Measurements from ENCODE around the gene KDM1B. TPM values are rescaled to one million over a fixed set of nuclear protein-coding genes. Genes with fewer than 3 reads are reported as not detected.

The KDM1B gene
- total RNA-seq, 4 donors from 2014 or later, result 11.0 to 14.5 (median 12.7) TPM

DNA sequence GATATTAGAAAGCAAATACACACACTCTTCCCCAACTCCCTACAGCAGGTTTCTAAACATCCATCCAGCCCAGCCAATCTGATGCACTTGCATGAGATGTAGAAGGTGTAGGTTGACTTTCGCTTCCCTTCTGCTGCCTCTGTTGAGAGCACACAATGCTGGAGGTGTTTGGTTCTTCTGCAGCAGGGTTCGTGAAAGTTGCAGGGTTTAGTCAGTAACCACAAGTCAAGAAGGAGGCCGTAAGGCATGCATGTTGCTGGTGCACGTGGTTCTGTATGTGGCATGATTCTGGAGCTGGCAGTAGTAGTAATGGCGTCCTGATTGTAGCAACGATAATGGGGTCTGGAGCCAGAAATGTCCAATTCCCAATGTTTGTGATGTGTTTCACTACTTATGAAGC is 56.1 kb downstream of the KDM1B start:
- H3K4me1 ChIP-seq, result peaks cover 0 to 15% (median 0%) of the 10 kb centered on the region in 3 donors
- ATAC-seq, result no peak
- no peaks in the 10 kb centered on the region for H3K9me3 ChIP-seq
- TF ChIP-seq POLR2A (IDR thresholded peaks at IDR 0.05) (no peak), POLR2AphosphoS5 (IDR thresholded peaks at IDR 0.05) (no peak), CTCF (IDR thresholded peaks at IDR 0.05) (no peak), EP300 (IDR thresholded peaks at IDR 0.05) (no peak)
- WGBS, 2 donors (ENCODE audit: low coverage in 1 of 2), result 88 to 92% methylated on average over 3 to 6 of the region's 6 CpGs
- H3K27ac ChIP-seq, result no peak overlapping the region
- H3K36me3 ChIP-seq, result peaks cover 0 to 42% of the 10 kb centered on the region in 2 donors
- no peak overlapping the region for H3K4me3 ChIP-seq
- no peaks in the 10 kb centered on the region for H3K27me3 ChIP-seq

GRCh38 chr6:18212231-18212630 is 57.0 kb downstream of the KDM1B start:
- 89 to 92% methylated on average over 2 to 4 of the region's 4 CpGs for WGBS, 2 donors (ENCODE audit: low coverage in 1 of 2)
- Histone ChIP-seq H3K27me3 (no peaks in the 10 kb centered on the region), H3K4me3 (no peak overlapping the region), H3K4me1 (peaks cover 0 to 15% (median 0%) of the 10 kb centered on the region in 3 donors), H3K9me3 (no peaks in the 10 kb centered on the region), H3K36me3 (peaks cover 0 to 51% of the 10 kb centered on the region in 2 donors), H3K27ac (no peak overlapping the region)
- TF ChIP-seq EP300 (IDR thresholded peaks at IDR 0.05) (no peak), POLR2A (IDR thresholded peaks at IDR 0.05) (no peak), CTCF (IDR thresholded peaks at IDR 0.05) (no peak), POLR2AphosphoS5 (IDR thresholded peaks at IDR 0.05) (no peak)
- ATAC-seq, result no peak

GRCh38 chr6:18213439-18213838 is 58.2 kb downstream of the KDM1B start:
- TF ChIP-seq POLR2A (IDR thresholded peaks at IDR 0.05) (no peak), CTCF (IDR thresholded peaks at IDR 0.05) (no peak), EP300 (IDR thresholded peaks at IDR 0.05) (no peak), POLR2AphosphoS5 (IDR thresholded peaks at IDR 0.05) (no peak)
- Histone ChIP-seq H3K36me3 (peaks cover 0 to 63% of the 10 kb centered on the region in 2 donors), H3K4me1 (peaks cover 0 to 10% (median 0%) of the 10 kb centered on the region in 3 donors), H3K4me3 (no peak overlapping the region), H3K27ac (no peak overlapping the region), H3K27me3 (no peaks in the 10 kb centered on the region), H3K9me3 (no peaks in the 10 kb centered on the region)
- WGBS, 2 donors (ENCODE audit: low coverage in 1 of 2), result 80 to 91% methylated on average over 5 to 9 of the region's 9 CpGs
- ATAC-seq, result no peak

DNA sequence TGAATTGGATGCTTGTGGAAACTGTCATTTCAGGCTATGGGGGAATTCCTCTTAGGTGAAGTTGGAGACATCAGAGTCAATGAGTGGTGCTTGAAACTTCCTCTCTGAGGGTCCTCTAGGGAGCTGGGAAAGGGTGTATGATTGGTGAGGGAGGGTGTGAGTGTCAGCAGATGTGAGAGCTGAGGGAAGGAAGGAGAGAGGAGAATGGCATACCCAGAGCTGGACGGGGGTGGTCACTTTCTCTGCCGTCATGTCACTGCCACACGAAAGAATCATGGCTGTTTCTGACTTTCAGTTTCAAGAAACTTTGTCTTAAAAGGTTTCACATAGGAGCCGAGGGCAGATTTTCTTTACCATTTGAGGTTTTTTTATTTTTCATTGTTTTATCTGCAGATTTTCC is 58.8 kb downstream of the KDM1B start:
- ATAC-seq, result no peak
- WGBS, 2 donors (ENCODE audit: low coverage in 1 of 2), result 70 to 78% methylated on average over 3 to 4 of the region's 4 CpGs
- no peaks in the 10 kb centered on the region for H3K9me3 ChIP-seq
- H3K4me3 ChIP-seq, result no peak overlapping the region
- peaks cover 0 to 10% (median 0%) of the 10 kb centered on the region in 3 donors for H3K4me1 ChIP-seq
- H3K36me3 ChIP-seq, result peaks cover 0 to 63% of the 10 kb centered on the region in 2 donors
- no peak overlapping the region for H3K27ac ChIP-seq
- no peaks in the 10 kb centered on the region for H3K27me3 ChIP-seq
- TF ChIP-seq POLR2AphosphoS5 (IDR thresholded peaks at IDR 0.05) (no peak), POLR2A (IDR thresholded peaks at IDR 0.05) (no peak), EP300 (IDR thresholded peaks at IDR 0.05) (no peak), CTCF (IDR thresholded peaks at IDR 0.05) (no peak)

- H3K4me3 ChIP-seq, result no peak overlapping the region
- no peak for TF ChIP-seq CTCF (IDR thresholded peaks at IDR 0.05)
- TF ChIP-seq POLR2A (IDR thresholded peaks at IDR 0.05), result no peak
- TF ChIP-seq EP300 (IDR thresholded peaks at IDR 0.05), result no peak
- no peak for TF ChIP-seq POLR2AphosphoS5 (IDR thresholded peaks at IDR 0.05)
- H3K4me1 ChIP-seq, result no peaks in the 10 kb centered on the region
- H3K36me3 ChIP-seq, result peaks cover 0 to 54% of the 10 kb centered on the region in 2 donors
- no peak for ATAC-seq
- no peaks in the 10 kb centered on the region for H3K9me3 ChIP-seq
- H3K27me3 ChIP-seq, result no peaks in the 10 kb centered on the region
- no peak overlapping the region for H3K27ac ChIP-seq
- WGBS, 2 donors (ENCODE audit: low coverage in 1 of 2), result 82 to 87% methylated on average over 6 to 7 of the region's 7 CpGs
These were observed 60.2 kb downstream of the KDM1B start for GRCh38 chr6:18215436-18215835.

Data from gastroesophageal sphincter (tissue), 4 donors.